GM18508 (cell line): ENCODE measurements around the gene GRHL1.
"Not testable (repeated sequence)": the region's sequence is repeated elsewhere in the genome, so short reads cannot be mapped to it uniquely, and the experiment has no call there.

Experiments used
- ATAC-seq: cut with Tn5 transposase; IDR thresholded peaks from one replicate; pipeline ENCODE4 v1.9.1; 2021; ENCODE audit warnings: moderate number of reproducible peaks; ENCODE audit not compliant: insufficient read depth, unreplicated experiment

Gene GRHL1

GRCh38 chr2:10019602-10020400 lies 68.3 kb downstream of the GRHL1 start:
- ATAC-seq: no peak

- ATAC-seq: no peak
Observed at GRCh38 chr2:10022041-10022421, 70.5 kb downstream of the GRHL1 start.

- ATAC-seq: no peak
Observed at GRCh38 chr2:10022445-10022844, 71.0 kb downstream of the GRHL1 start.

GRCh38 chr2:10022966-10023662 lies 71.6 kb downstream of the GRHL1 start:
- no peak for ATAC-seq

- ATAC-seq: no peak
Observed at GRCh38 chr2:10026940-10027569, 75.6 kb downstream of the GRHL1 start.

- no peak for ATAC-seq
Observed at GRCh38 chr2:10027660-10028330, 76.3 kb downstream of the GRHL1 start.

- ATAC-seq: no peak
Observed at GRCh38 chr2:10028407-10028987, 77.0 kb downstream of the GRHL1 start.

GRCh38 chr2:10028988-10029874 lies 77.7 kb downstream of the GRHL1 start:
- ATAC-seq: no peak

GRCh38 chr2:10029875-10030223 lies 78.4 kb downstream of the GRHL1 start:
- no peak for ATAC-seq

- no peak for ATAC-seq
Observed at GRCh38 chr2:10030311-10030736, 78.8 kb downstream of the GRHL1 start.

GRCh38 chr2:10030798-10031197 lies 79.3 kb downstream of the GRHL1 start:
- not testable (repeated sequence) for ATAC-seq

GRCh38 chr2:10031886-10032745 lies 80.6 kb downstream of the GRHL1 start:
- ATAC-seq: no peak

- no peak for ATAC-seq
Observed at GRCh38 chr2:10032746-10033105, 81.2 kb downstream of the GRHL1 start.

- ATAC-seq: no peak
Observed at GRCh38 chr2:10033251-10034006, 81.9 kb downstream of the GRHL1 start.

- no peak for ATAC-seq
Observed at GRCh38 chr2:10034333-10035052, 83.0 kb downstream of the GRHL1 start.

GRCh38 chr2:10035053-10035422 lies 83.5 kb downstream of the GRHL1 start:
- ATAC-seq: no peak

- no peak for ATAC-seq
Observed at GRCh38 chr2:10035633-10036032, 84.1 kb downstream of the GRHL1 start.
